AG09309 (cell line): ENCODE results near the gene RBAK.
"Not testable (repeated sequence)": the region's sequence is repeated elsewhere in the genome, so short reads cannot be mapped to it uniquely, and the experiment has no call there.

Experiments
- DNase-seq: peaks from one replicate; pipeline ENCODE4 v3.0.0-alpha.2; 2010; ENCODE audit warnings: low read depth
- H3K4me3 ChIP-seq: 2 replicates; pipeline ENCODE4 v1.5.1; 2011; ENCODE audit warnings: mild to moderate bottlenecking, low read depth, low read length, moderate library complexity; ENCODE audit not compliant: control insufficient read depth
- CTCF ChIP-seq: IDR thresholded peaks from 2 replicates; pipeline ENCODE4 v1.5.1; 2011; ENCODE audit warnings: mild to moderate bottlenecking, low read depth, low read length, inconsistent platforms; ENCODE audit not compliant: insufficient read depth, control insufficient read depth; ENCODE audit errors: missing control alignments

RBAK gene

GRCh38 chr7:5063698-5064097 is 18.0 kb downstream of the RBAK start:
- no peak for TF ChIP-seq CTCF
- no peak overlapping the region for H3K4me3 ChIP-seq
- DNase-seq, result no peak

- TF ChIP-seq CTCF, result no peak
- H3K4me3 ChIP-seq, result no peak overlapping the region
- no peak for DNase-seq
Observed at GRCh38 chr7:5064391-5065106, 18.9 kb downstream of the RBAK start.

GRCh38 chr7:5065107-5065407 is 19.4 kb downstream of the RBAK start:
- TF ChIP-seq CTCF, result no peak
- no peak overlapping the region for H3K4me3 ChIP-seq
- no peak for DNase-seq

GRCh38 chr7:5068521-5068920 is 22.9 kb downstream of the RBAK start:
- H3K4me3 ChIP-seq, result no peak overlapping the region
- TF ChIP-seq CTCF, result no peak
- DNase-seq, result no peak

GRCh38 chr7:5070206-5070605 is 24.5 kb downstream of the RBAK start:
- no peak overlapping the region for H3K4me3 ChIP-seq
- TF ChIP-seq CTCF, result no peak
- no peak for DNase-seq

GRCh38 chr7:5075187-5075586 is 29.5 kb downstream of the RBAK start:
- not testable (repeated sequence) for H3K4me3 ChIP-seq, DNase-seq

GRCh38 chr7:5077740-5078139 is 32.1 kb downstream of the RBAK start:
- no peak for TF ChIP-seq CTCF
- H3K4me3 ChIP-seq, result no peak overlapping the region
- DNase-seq, result no peak
